Mesenchymal stem cell (in vitro differentiated cells and primary cell): Measurements from ENCODE around the gene HS2ST1.
A peak's percentile ranks its signal among the peaks of the same experiment; 100 is the strongest.
"Not testable (repeated sequence)": the region's sequence is repeated elsewhere in the genome, so short reads cannot be mapped to it uniquely, and the experiment has no call there.

Experiments
- DNase-seq: peaks from one replicate; pipeline ENCODE4 v3.0.0-alpha.2; 2013
- H2AFZ ChIP-seq: one replicate; pipeline ENCODE4 v1.6.1; 2013; ENCODE audit warnings: low read depth, mild to moderate bottlenecking, control low read depth, inconsistent platforms, low read length, moderate library complexity
- H2AK5ac ChIP-seq: 2 replicates; pipeline ENCODE4 v1.6.1; 2013; ENCODE audit warnings: low read length, moderate library complexity, mild to moderate bottlenecking, inconsistent platforms; ENCODE audit not compliant: severe bottlenecking
- H2BK120ac ChIP-seq: one replicate; pipeline ENCODE4 v1.6.1; 2013; ENCODE audit warnings: low read depth, mild to moderate bottlenecking, inconsistent platforms, low read length, moderate library complexity
- H2BK12ac ChIP-seq, 2 experiments: one replicate each; pipeline ENCODE4 v1.6.1; 2013; ENCODE audit warnings: inconsistent platforms in 2 of 2, low read length in 2 of 2, mild to moderate bottlenecking in 2 of 2, moderate library complexity in 2 of 2, control low read depth in 1 of 2
- H2BK15ac ChIP-seq: one replicate; pipeline ENCODE4 v1.6.1; 2013; ENCODE audit warnings: mild to moderate bottlenecking, low read depth, inconsistent platforms; ENCODE audit not compliant: poor library complexity, severe bottlenecking
- H2BK5ac ChIP-seq: 2 replicates; pipeline ENCODE4 v1.6.1; 2013; ENCODE audit warnings: low read depth, mild to moderate bottlenecking, low read length, control low read depth, inconsistent platforms; ENCODE audit not compliant: poor library complexity, severe bottlenecking
- H3K14ac ChIP-seq, 2 experiments: one replicate each; pipeline ENCODE4 v1.6.1; 2013; ENCODE audit warnings: inconsistent platforms in 2 of 2, low read length in 2 of 2, control low read depth in 1 of 2, mild to moderate bottlenecking in 1 of 2, moderate library complexity in 1 of 2
- H3K18ac ChIP-seq, 2 experiments: one replicate each; pipeline ENCODE4 v1.6.1; 2013; ENCODE audit warnings: inconsistent platforms in 2 of 2, low read length in 2 of 2, control low read depth in 1 of 2, low read depth in 1 of 2, mild to moderate bottlenecking in 1 of 2
- H3K23ac ChIP-seq, 2 experiments: one replicate each; pipeline ENCODE4 v1.6.1; 2013; ENCODE audit warnings: inconsistent platforms in 2 of 2, low read length in 2 of 2, mild to moderate bottlenecking in 2 of 2, moderate library complexity in 2 of 2, control low read depth in 1 of 2
- H3K27ac ChIP-seq: 2 replicates; pipeline ENCODE4 v1.5.1; 2013; ENCODE audit warnings: mild to moderate bottlenecking, moderate library complexity, low read length, control low read depth, inconsistent platforms; ENCODE audit not compliant: poor library complexity, severe bottlenecking
- H3K27me3 ChIP-seq, 2 experiments: 2 replicates each; pipeline versions ENCODE4 v1.6.1 to v1.7.0; 2013; ENCODE audit warnings: low read length in 2 of 2, mild to moderate bottlenecking in 2 of 2, moderate library complexity in 2 of 2, control low read depth in 1 of 2, inconsistent platforms in 1 of 2; ENCODE audit not compliant: control insufficient read depth in 1 of 2, insufficient read depth in 1 of 2
- H3K36me3 ChIP-seq, 2 experiments: 2 replicates each; pipeline versions ENCODE4 v1.6.1 to v1.7.0; 2013; ENCODE audit warnings: low read length in 2 of 2, control low read depth in 1 of 2, inconsistent platforms in 1 of 2, low read depth in 1 of 2, mild to moderate bottlenecking in 1 of 2; ENCODE audit not compliant: insufficient read depth in 2 of 2, control insufficient read depth in 1 of 2
- H3K4ac ChIP-seq, 2 experiments: one replicate each; pipeline ENCODE4 v1.6.1; 2013; ENCODE audit warnings: inconsistent platforms in 2 of 2, low read length in 2 of 2, mild to moderate bottlenecking in 2 of 2, moderate library complexity in 2 of 2, control low read depth in 1 of 2, low read depth in 1 of 2
- H3K4me1 ChIP-seq: 2 replicates; pipeline ENCODE4 v1.6.1; 2013; ENCODE audit warnings: low read depth, low read length, control low read depth; ENCODE audit not compliant: control insufficient read depth, insufficient read depth
- H3K4me2 ChIP-seq: 2 replicates; pipeline ENCODE4 v1.6.1; 2013; ENCODE audit warnings: low read length, mild to moderate bottlenecking, inconsistent platforms; ENCODE audit not compliant: poor library complexity, severe bottlenecking
- H3K4me3 ChIP-seq, 2 experiments: 2 replicates each; pipeline versions ENCODE4 v1.5.1 to v1.7.0; 2013; ENCODE audit warnings: low read length in 2 of 2, mild to moderate bottlenecking in 2 of 2, control low read depth in 1 of 2, low read depth in 1 of 2; ENCODE audit not compliant: insufficient read depth in 1 of 2
- H3K79me1 ChIP-seq: replicated peaks from 2 replicates; pipeline ENCODE4 v1.6.1; 2013; ENCODE audit warnings: mild to moderate bottlenecking, control low read depth, low read length, inconsistent platforms; ENCODE audit not compliant: poor library complexity, severe bottlenecking
- H3K9ac ChIP-seq: 2 replicates; pipeline ENCODE4 v1.7.0; 2013; ENCODE audit warnings: mild to moderate bottlenecking, low read length, moderate library complexity
- H3K9me3 ChIP-seq: 2 replicates; pipeline ENCODE4 v1.7.0; 2013; ENCODE audit warnings: mild to moderate bottlenecking, low read length; ENCODE audit not compliant: control insufficient read depth
- H4K8ac ChIP-seq: one replicate; pipeline ENCODE4 v1.6.1; 2013; ENCODE audit warnings: inconsistent platforms, mild to moderate bottlenecking, low read length, moderate library complexity
- H4K91ac ChIP-seq: one replicate; pipeline ENCODE4 v1.6.1; 2013; ENCODE audit warnings: mild to moderate bottlenecking, low read length, inconsistent platforms
- WGBS: methylation state at CpG from one replicate; pipeline ENCODE4 v1.1.7; 2013; ENCODE audit warnings: mixed read lengths; 5-methylcytosine and 5-hydroxymethylcytosine counted together

Gene HS2ST1

GRCh38 chr1:86981482-86982213 is 67.2 kb downstream of the HS2ST1 start:
- no peak for DNase-seq
- no peak overlapping the region for H2BK5ac ChIP-seq
- H3K4me1 ChIP-seq = peaks cover 1% of the 10 kb centered on the region
- H3K4ac ChIP-seq = no peak overlapping the region
- no peak overlapping the region for H2AK5ac ChIP-seq
- H2BK15ac ChIP-seq = no peak overlapping the region
- H2BK12ac ChIP-seq = no peak overlapping the region
- H2AFZ ChIP-seq = no peak overlapping the region
- no peak overlapping the region for H3K4me2 ChIP-seq
- no peaks in the 10 kb centered on the region for H3K9me3 ChIP-seq
- no peak overlapping the region for H3K18ac ChIP-seq
- no peak overlapping the region for H3K23ac ChIP-seq
- no peak overlapping the region for H4K91ac ChIP-seq
- peak overlapping the region in 1 of 2 experiments; percentile 36 for H3K4me3 ChIP-seq
- H2BK120ac ChIP-seq = no peak overlapping the region
- no peak overlapping the region for H3K27ac ChIP-seq
- H3K79me1 ChIP-seq = peaks cover 16% of the 10 kb centered on the region
- H3K27me3 ChIP-seq = no peaks in the 10 kb centered on the region
- H4K8ac ChIP-seq = no peak overlapping the region
- 96% methylated on average over 7 of the region's 7 CpGs for WGBS
- H3K9ac ChIP-seq = no peak overlapping the region
- H3K36me3 ChIP-seq = peaks cover 0 to 2% of the 10 kb centered on the region in 2 experiments
- H3K14ac ChIP-seq = peak overlapping the region in 1 of 2 experiments; percentile 22

- DNase-seq = not testable (repeated sequence)
Observed at GRCh38 chr1:86983677-86984076, 69.2 kb downstream of the HS2ST1 start.

GRCh38 chr1:86987446-86987845 is 73.0 kb downstream of the HS2ST1 start:
- peaks cover 3% of the 10 kb centered on the region for H3K4me1 ChIP-seq

More at GRCh38 chr1:86983677-86984076, 69.2 kb downstream of the HS2ST1 start:
- not testable (repeated sequence) for H2AFZ ChIP-seq, H3K4me2 ChIP-seq, H3K4me1 ChIP-seq, H3K9ac ChIP-seq, H4K8ac ChIP-seq, H3K27ac ChIP-seq, H2BK120ac ChIP-seq, H3K27me3 ChIP-seq, H2BK5ac ChIP-seq, H3K14ac ChIP-seq, H2BK12ac ChIP-seq, H3K23ac ChIP-seq, H4K91ac ChIP-seq, H3K9me3 ChIP-seq, H3K4ac ChIP-seq, H3K18ac ChIP-seq, H2BK15ac ChIP-seq, H2AK5ac ChIP-seq, H3K36me3 ChIP-seq, H3K4me3 ChIP-seq
- H3K79me1 ChIP-seq = peaks cover 14% of the 10 kb centered on the region
- 99% methylated on average over 12 of the region's 12 CpGs for WGBS

GRCh38 chr1:86988835-86989234 is 74.4 kb downstream of the HS2ST1 start:
- H3K36me3 ChIP-seq = peaks cover 0 to 10% of the 10 kb centered on the region in 2 experiments
- H2AK5ac ChIP-seq = no peak overlapping the region
- DNase-seq = no peak
- H2BK120ac ChIP-seq = no peak overlapping the region
- no peak overlapping the region for H3K4me2 ChIP-seq
- H2BK15ac ChIP-seq = no peak overlapping the region
- WGBS = 97% methylated on average over 6 of the region's 7 CpGs
- no peak overlapping the region for H4K8ac ChIP-seq
- no peak overlapping the region for H4K91ac ChIP-seq
- peaks cover 5% of the 10 kb centered on the region for H3K79me1 ChIP-seq
- no peak overlapping the region for H3K9ac ChIP-seq
- H3K27me3 ChIP-seq = no peaks in the 10 kb centered on the region
- H2AFZ ChIP-seq = no peak overlapping the region
- peaks cover 3% of the 10 kb centered on the region for H3K4me1 ChIP-seq
- no peak overlapping the region for H3K18ac ChIP-seq
- no peak overlapping the region for H2BK5ac ChIP-seq
- H2BK12ac ChIP-seq = no peak overlapping the region
- no peak overlapping the region for H3K14ac ChIP-seq
- H3K23ac ChIP-seq = no peak overlapping the region
- H3K4ac ChIP-seq = no peak overlapping the region
- no peaks in the 10 kb centered on the region for H3K9me3 ChIP-seq
- H3K4me3 ChIP-seq = no peak overlapping the region
- no peak overlapping the region for H3K27ac ChIP-seq

More at GRCh38 chr1:86987446-86987845, 73.0 kb downstream of the HS2ST1 start:
- no peak overlapping the region for H3K27ac ChIP-seq
- no peak overlapping the region for H2BK5ac ChIP-seq
- no peak overlapping the region for H2AK5ac ChIP-seq
- H4K8ac ChIP-seq = no peak overlapping the region
- H2BK12ac ChIP-seq = no peak overlapping the region
- no peak overlapping the region for H2BK120ac ChIP-seq
- H2AFZ ChIP-seq = no peak overlapping the region
- no peak overlapping the region for H4K91ac ChIP-seq
- no peak overlapping the region for H3K9ac ChIP-seq
- no peak overlapping the region for H3K18ac ChIP-seq
- H3K4me2 ChIP-seq = no peak overlapping the region
- DNase-seq = no peak
- peaks cover 0 to 3% of the 10 kb centered on the region in 2 experiments for H3K36me3 ChIP-seq
- no peak overlapping the region for H2BK15ac ChIP-seq
- no peak overlapping the region for H3K4me3 ChIP-seq
- H3K14ac ChIP-seq = no peak overlapping the region
- H3K9me3 ChIP-seq = no peaks in the 10 kb centered on the region
- no peak overlapping the region for H3K4ac ChIP-seq
- H3K79me1 ChIP-seq = peaks cover 5% of the 10 kb centered on the region
- no peak overlapping the region for H3K23ac ChIP-seq
- no peaks in the 10 kb centered on the region for H3K27me3 ChIP-seq
